Measurements from ENCODE around the gene GATA6.
A peak's percentile ranks its signal among the peaks of the same experiment; 100 is the strongest.
"Not testable (repeated sequence)": the region's sequence is repeated elsewhere in the genome, so short reads cannot be mapped to it uniquely, and the experiment has no call there.

GATA6 gene

GRCh38 chr18:22211657-22212056 is 42.3 kb downstream of the GATA6 start:
- peak; percentile 86 for DNase-seq

- DNase-seq, result no peak
Measured at GRCh38 chr18:22213333-22213973, 44.1 kb downstream of the GATA6 start.

DNA sequence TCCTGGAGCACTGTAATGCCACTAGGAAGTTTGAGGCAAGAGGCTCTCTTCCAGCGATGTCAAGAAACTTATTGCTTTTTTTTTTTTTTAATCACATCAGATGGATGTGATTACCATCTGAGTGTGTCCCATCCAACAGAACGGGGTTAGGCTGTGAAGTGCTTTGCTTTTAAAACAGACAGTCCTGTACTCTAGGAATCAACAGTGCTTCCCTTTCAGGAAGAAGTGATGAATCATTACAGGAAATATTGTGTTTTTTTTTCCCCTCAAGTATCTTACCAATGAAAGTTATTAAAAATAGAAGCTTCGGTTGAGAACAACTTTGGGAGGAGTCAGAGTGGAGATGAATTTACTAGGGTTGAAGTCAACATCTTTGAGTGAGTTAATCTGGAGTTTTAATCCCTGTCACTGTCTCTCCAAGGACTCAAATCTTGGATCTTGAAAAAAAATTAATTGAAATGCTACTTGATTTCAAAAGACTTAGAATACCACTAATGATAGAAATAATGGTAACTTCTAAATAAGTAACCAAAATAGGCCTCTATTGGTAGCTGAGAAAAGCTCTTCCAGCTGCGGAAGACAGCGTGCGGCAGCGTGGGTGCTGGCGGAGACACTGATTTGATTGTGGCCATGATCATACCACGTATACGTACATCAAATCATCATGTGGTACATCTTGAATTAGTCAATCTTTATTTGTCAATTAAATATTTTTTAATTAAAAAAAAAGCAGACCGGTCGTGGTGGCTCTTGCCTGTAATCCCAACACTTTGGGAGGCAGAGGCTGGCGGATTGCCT is 45.5 kb downstream of the GATA6 start:
- peak; percentile 49 for DNase-seq

- no peak for DNase-seq
Measured at GRCh38 chr18:22218835-22219234, 49.4 kb downstream of the GATA6 start.

- DNase-seq, result no peak
Measured at GRCh38 chr18:22219568-22220355, 50.4 kb downstream of the GATA6 start.

DNA sequence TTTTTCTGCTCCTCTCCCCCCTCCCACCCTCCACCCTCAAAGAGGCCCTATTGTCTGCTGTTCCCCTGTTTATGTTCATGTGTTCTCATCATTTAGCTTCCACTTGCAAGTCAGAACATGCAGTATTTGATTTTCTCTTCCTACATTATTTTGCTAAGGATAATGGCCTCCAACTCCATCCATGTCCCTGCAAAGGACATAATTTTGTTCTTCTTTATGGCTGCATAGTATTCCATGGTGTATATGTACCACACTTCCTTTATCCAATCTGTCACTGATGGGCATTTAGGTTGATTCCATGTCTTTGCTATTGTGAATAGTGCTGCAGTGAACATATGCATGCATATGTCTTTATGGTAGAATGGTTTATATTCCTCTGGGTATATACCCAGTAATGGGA is 51.2 kb downstream of the GATA6 start:
- not testable (repeated sequence) for DNase-seq

DNA sequence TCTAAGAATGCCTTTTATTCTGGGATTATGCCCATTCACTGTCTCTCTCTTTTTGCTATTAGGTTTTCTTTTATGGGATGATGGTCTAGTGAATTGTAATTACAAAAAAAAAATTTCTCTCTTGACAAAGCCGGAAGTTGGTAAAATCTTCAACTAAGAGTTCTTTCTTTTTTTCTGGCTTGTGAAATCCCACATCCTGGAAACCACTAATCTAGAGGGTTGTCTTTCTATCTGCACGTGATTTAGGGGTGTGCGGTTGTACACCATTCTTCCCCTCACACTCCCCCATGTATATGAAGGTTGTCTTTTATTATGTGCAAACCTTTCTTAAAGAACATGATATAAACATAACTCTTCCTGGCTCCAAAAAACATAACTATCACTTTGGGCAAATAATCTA is 52.0 kb downstream of the GATA6 start:
- peak; percentile 80 for DNase-seq

- DNase-seq, result peak; percentile 47
Measured at GRCh38 chr18:22223254-22223964, 54.0 kb downstream of the GATA6 start.

DNA sequence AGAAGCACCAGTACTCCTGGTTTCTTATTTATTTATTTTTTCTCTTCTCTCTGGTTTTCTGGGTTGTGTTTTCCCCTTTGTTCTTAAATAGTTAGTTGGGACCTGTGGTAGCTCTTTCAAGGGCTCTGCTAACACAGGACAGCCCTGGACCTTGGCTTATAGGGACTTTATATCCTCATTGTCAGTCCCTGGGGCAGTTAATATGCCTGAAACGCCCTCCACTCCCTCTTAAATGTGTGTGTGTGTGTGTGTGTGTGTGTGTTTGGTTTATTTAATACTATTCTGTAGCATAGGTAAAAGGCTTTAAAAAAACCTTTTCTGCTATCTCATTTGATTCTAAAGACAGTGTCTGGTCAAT is 54.6 kb downstream of the GATA6 start:
- DNase-seq, result no peak

DNA sequence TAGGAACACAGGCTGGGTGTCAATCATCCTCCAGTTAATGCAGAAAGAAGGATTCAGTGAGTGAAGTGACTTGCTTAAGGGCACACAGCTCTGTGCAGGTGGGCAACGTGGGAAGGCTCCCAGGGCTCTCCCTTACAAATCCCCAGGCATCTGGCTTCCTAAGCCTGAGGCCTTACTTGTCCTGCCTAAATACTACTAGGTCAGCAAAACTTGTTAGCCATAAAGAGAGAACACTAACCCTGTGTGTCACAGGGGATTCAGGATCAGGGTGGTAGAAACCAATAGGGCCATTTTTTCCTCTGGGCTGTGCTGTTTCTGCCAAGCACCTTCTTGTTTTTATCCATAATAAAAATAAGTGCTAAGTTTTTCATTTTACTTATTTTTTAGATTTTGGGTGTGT is 55.0 kb downstream of the GATA6 start:
- no peak for DNase-seq

DNA sequence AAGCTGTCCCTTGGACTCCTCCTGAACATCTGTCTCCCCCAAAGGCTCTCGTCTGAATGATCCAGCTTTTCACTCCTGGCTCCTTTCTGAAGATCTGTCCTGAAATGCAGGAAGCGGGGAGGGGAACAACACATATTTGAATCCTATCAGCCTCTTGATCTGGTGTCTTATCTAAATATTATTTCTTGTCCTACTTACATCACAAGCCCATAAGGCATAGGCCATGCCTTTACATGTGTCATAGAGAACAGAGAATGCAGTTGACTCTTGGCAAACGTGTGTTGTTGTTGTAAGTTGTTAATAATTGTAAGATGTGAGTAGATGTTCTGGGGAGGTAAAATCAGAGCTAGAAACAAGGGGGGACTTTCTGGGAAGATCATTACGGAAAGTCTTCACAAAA is 57.4 kb downstream of the GATA6 start:
- no peak for DNase-seq

DNA sequence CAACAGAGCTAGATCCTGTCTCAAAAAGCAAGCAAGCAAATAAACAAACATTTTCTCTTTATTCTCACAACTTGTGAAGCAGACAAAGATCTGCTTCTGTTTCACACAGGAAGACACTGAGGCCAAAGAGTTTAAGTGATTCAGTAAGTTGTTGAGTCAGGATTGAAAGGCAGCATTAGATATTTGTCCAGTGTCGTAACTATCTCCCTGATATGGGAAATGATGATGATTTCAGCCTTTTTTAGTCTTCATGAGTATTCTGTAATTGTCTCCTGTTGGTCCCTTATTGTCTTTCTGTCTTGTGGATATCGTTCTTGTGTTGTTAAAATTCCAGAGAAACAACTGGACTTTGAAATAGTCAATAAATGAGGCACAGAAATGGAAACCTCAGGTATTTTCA is 59.6 kb downstream of the GATA6 start:
- no peak for DNase-seq

GRCh38 chr18:22229456-22230124 is 60.2 kb downstream of the GATA6 start:
- DNase-seq, result no peak

- DNase-seq, result no peak
Measured at GRCh38 chr18:22230471-22230945, 61.1 kb downstream of the GATA6 start.

DNA sequence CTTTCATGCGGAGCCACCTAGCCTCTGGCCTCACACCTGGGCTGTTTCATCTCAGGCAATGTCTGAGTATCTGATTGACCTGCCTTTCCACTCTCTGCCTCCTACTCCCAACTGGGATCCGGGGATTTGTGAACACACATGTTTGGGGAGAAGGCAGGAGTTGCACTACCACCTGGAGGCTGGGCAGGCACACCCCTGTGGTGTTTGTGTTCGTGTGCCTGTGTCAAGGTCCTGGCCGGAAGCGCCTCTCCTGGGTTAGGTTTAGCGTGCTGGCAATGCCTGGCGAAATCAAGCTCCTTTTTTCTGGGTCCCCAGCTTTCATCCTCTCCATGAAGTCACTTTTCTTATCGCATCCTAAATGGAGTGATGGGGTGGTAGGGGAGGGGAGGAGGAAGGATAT is 63.9 kb downstream of the GATA6 start:
- no peak for DNase-seq

DNA sequence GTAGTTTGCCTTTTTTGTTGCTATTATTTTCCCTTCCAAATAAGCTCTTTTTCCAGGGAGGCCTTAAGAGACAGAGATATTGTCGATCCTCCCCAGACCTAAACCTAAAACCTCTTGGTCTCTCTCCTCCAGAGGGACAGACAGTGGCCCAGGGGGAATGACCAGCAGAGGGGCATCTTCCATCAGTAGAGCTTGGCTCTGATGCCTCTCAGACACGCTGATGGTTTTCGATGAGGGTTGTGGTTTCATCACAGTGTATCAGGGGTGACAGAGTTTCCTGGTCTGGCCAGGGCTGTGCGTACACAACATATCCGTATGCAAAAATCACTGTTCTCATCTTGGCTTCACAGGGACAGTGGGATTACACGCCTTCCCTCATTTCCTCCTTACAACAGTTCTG is 68.6 kb downstream of the GATA6 start:
- no peak for DNase-seq

DNA sequence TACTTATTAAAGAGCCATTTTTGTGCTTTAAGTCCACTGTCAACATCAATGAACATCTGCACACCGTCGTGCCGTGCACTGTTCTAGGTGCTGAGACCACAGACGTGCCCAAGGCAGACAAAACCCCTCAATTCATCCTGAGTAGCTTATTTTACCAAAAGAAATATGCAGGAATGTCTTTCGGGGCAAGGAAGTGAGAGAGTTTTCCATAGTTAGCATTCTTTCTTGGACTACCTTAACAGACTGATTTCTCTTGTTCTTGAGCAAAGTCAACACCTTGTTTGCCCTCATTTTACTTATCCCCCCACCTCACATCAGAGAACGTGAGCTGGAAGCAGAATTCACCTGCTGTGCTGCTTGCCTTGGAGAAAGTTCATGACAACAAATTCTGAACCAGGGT is 69.3 kb downstream of the GATA6 start:
- DNase-seq, result no peak

DNA sequence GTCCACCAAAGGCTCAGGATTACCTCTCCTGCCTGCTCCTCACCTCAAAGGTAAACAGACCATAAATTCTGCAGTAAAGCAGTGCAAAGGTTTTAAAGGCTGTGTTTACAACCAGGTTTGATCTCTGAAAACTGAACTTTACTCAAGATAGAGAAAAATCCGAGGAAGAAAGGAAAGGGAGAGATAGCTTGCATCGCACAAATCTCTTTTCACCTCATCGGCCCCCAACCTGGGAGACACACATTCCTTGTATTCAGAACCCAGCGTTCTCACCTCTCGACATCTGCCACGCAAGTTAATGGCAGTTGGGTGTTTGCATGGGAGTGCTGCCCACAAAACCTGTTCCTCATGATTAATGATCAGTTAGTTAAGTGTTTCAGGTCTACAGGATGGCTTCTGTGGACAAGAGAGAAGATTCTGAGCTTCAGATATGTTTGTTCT is 72.6 kb downstream of the GATA6 start:
- no peak for DNase-seq

DNA sequence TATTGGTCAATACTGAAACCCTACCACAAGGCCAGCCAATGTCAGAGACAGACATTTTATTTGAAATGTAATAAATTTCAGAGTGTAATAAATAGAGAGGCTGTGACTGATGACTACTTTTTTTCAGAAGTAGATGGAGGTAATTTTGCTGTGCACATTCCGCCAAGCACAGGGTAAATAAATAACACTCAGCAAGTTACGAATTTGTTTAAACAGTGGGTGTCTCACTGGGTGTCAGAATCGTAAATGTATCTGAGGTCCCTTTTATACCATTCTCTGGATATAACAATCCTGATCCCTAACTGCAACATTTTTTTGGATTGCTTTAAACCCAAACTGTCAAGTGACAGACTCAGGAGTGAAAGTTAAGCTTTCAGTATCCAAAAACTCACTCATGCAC is 74.1 kb downstream of the GATA6 start:
- no peak for DNase-seq

DNA sequence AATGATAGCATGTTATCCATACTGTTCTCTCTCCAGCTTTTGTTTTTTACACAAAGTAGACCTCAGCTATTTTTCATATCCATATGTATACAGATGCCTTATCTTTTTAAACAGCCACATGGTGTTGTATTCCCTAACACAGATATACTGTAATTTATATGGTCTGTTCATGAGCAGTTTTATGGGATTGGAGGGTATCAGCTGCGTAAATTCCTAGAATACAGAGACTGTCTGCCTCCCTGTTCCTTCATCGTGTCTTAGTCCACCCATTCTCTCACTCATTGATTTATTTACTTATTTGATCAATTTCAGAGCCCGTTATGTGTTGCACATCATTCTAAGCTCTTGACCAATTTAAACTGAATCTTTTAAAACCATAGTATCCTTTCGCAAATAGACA is 80.6 kb downstream of the GATA6 start:
- no peak for DNase-seq

DNA sequence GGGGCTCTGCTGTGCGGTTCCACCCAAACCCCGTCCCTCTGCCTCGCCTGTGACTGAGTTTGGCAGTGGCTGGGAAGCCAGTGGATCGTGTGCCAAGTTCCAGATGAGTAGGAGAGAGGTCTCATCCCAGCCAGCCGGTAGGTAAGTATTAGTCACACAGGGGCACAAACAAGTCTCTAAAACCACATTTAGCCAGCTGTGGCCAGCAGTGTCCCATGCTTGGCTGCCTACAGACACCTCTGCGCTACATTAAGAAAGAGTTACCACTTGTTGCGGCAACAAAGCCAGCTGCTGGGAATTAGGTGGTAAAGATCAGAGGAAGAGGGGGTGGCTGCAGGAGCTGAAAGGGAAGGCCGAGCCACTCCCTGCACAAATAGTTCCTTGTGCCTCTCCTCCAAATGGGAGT is 81.2 kb downstream of the GATA6 start:
- no peak for DNase-seq
